Vagina (tissue), 2 donors: ENCODE measurements around the gene DDIT3. TPM values are rescaled to one million over a fixed set of nuclear protein-coding genes. Genes with fewer than 3 reads are reported as not detected.

Experiments
- DNase-seq, 2 donors: peaks; one replicate each; pipeline ENCODE4 v3.0.0-alpha.2; 2017; ENCODE audit errors: extremely low spot score in 2 of 2
- H3K27ac ChIP-seq: fragments of 200-600 bp; sonication (generic); one replicate; pipeline ENCODE4 v1.5.1; 2019
- H3K27me3 ChIP-seq: fragments of 200-600 bp; sonication (generic); one replicate; pipeline ENCODE4 v1.5.1; 2019
- H3K36me3 ChIP-seq, 2 donors: fragments of 200-600 bp; sonication (generic); one replicate each; pipeline ENCODE4 v1.5.1; 2017 to 2019
- H3K4me1 ChIP-seq: fragments of 200-600 bp; sonication (generic); one replicate; pipeline ENCODE4 v1.5.1; 2019
- H3K4me3 ChIP-seq, 2 donors: fragments of 200-600 bp; sonication (generic); 1 replicate in 1 of 2; 2 replicates in 1 of 2; pipeline ENCODE4 v1.5.1; 2016 to 2019
- H3K9me3 ChIP-seq: fragments of 200-600 bp; sonication (generic); one replicate; pipeline ENCODE4 v1.5.1; 2019
- CTCF ChIP-seq, 3 experiments: fragments of 450-650 bp in 2 of 3; fragments of 200-600 bp in 1 of 3; sonication (generic) in 1 of 3; IDR thresholded peaks; one replicate each; pipeline ENCODE4 v1.5.1; 2017 to 2019; ENCODE audit warnings: antibody characterized with exemption in 3 of 3, mild to moderate bottlenecking in 2 of 3, moderate library complexity in 2 of 3
- POLR2A ChIP-seq, 2 donors: fragments of 450-650 bp; IDR thresholded peaks; one replicate each; pipeline ENCODE4 v1.6.1; 2017; ENCODE audit warnings: antibody characterized with exemption in 2 of 2, mild to moderate bottlenecking in 2 of 2, moderate library complexity in 2 of 2
- POLR2AphosphoS5 ChIP-seq, 2 donors: sonication (generic); formaldehyde crosslinking; IDR thresholded peaks; one replicate each; pipeline ENCODE4 v1.9.0; 2017; ENCODE audit warnings: antibody characterized with exemption in 2 of 2, mild to moderate bottlenecking in 2 of 2, low read depth in 1 of 2; ENCODE audit not compliant: insufficient read depth in 1 of 2
- intact Hi-C: fragments of 100-400 bp; cut with DNase I; formaldehyde crosslinking; loops from one replicate; pipeline ENCODE4 v1.15.1; 2023
- total RNA-seq: library from RNA; depleted of rRNA; stranded (reverse); fragments of >200 nt; gene quantifications from one replicate; pipeline ENCODE4 v1.2.3, GENCODE V29; 2016

DDIT3 gene
- total RNA-seq, 1 donor from 2014 or later: 25.0 TPM

- DNase-seq: no peak
- peaks cover 11% of the 10 kb centered on the region for H3K27me3 ChIP-seq
- peaks cover 18% of the 10 kb centered on the region for H3K4me1 ChIP-seq
- H3K27ac ChIP-seq: peak within 1 kb of the TSS; percentile 33
- no peaks in the 10 kb centered on the region for H3K36me3 ChIP-seq
- no peaks in the 10 kb centered on the region for H3K9me3 ChIP-seq
- H3K4me3 ChIP-seq: no peak within 1 kb of the TSS
- intact Hi-C loops: no loop called here
- TF ChIP-seq POLR2AphosphoS5 (IDR thresholded peaks at IDR 0.05; ENCODE audit: insufficient read depth in 1 of 2, low read depth in 1 of 2) (no peak), POLR2A (IDR thresholded peaks at IDR 0.05) (no peak), CTCF (IDR thresholded peaks at IDR 0.05) (no peak)
Measured at GRCh38 chr12:57479376-57480115, 40.8 kb downstream of the DDIT3 start, which contains the start of gene ARHGAP9. TSS of gene ARHGAP9 (minus strand) at chr12:57479866. CDS start at chr12:57479406, 460 bp downstream.

- no peak for TF ChIP-seq POLR2AphosphoS5 (IDR thresholded peaks at IDR 0.05; ENCODE audit: insufficient read depth in 1 of 2, low read depth in 1 of 2)
- TF ChIP-seq POLR2A (IDR thresholded peaks at IDR 0.05): no peak
- no peak for TF ChIP-seq CTCF (IDR thresholded peaks at IDR 0.05)
- Histone ChIP-seq H3K4me3 (no peak overlapping the region), H3K36me3 (no peaks in the 10 kb centered on the region), H3K27ac (peak overlapping the region; percentile 33), H3K9me3 (no peaks in the 10 kb centered on the region), H3K27me3 (peaks cover 12% of the 10 kb centered on the region), H3K4me1 (peaks cover 18% of the 10 kb centered on the region)
- intact Hi-C loops: no loop called here
- DNase-seq: no peak
Measured at GRCh38 chr12:57479043-57479375, 41.3 kb downstream of the DDIT3 start.

GRCh38 chr12:57477710-57478681 is 42.3 kb downstream of the DDIT3 start:
- H3K9me3 ChIP-seq: no peaks in the 10 kb centered on the region
- H3K4me1 ChIP-seq: peaks cover 18% of the 10 kb centered on the region
- DNase-seq: no peak
- no peaks in the 10 kb centered on the region for H3K36me3 ChIP-seq
- H3K27ac ChIP-seq: peak overlapping the region; percentile 39
- H3K27me3 ChIP-seq: peaks cover 12% of the 10 kb centered on the region
- H3K4me3 ChIP-seq: peak overlapping the region; percentile 14 to 34
- TF ChIP-seq POLR2AphosphoS5 (IDR thresholded peaks at IDR 0.05; ENCODE audit: insufficient read depth in 1 of 2, low read depth in 1 of 2): peak in 1 of 2 donors; percentile 7
- TF ChIP-seq POLR2A (IDR thresholded peaks at IDR 0.05): no peak
- intact Hi-C loops: no loop called here

- Histone ChIP-seq H3K27me3 (peaks cover 12% of the 10 kb centered on the region), H3K4me1 (peaks cover 18% of the 10 kb centered on the region), H3K36me3 (no peaks in the 10 kb centered on the region), H3K27ac (peak overlapping the region; percentile 39), H3K9me3 (no peaks in the 10 kb centered on the region), H3K4me3 (peak overlapping the region; percentile 34)
- TF ChIP-seq POLR2A (IDR thresholded peaks at IDR 0.05) (no peak), CTCF (IDR thresholded peaks at IDR 0.05) (no peak), POLR2AphosphoS5 (IDR thresholded peaks at IDR 0.05; ENCODE audit: insufficient read depth in 1 of 2, low read depth in 1 of 2) (no peak)
- DNase-seq: no peak
- intact Hi-C loops: no loop called here
Measured at GRCh38 chr12:57476993-57477709, 43.2 kb downstream of the DDIT3 start.
